Body of pancreas (tissue), 4 donors: Measurements from ENCODE around the gene AUTS2.

Experiments used
- POLR2A ChIP-seq, 3 donors: fragments of 450-650 bp; IDR thresholded peaks; one replicate each; pipeline ENCODE4 v1.6.1; 2016; ENCODE audit warnings: antibody characterized with exemption in 3 of 3, mild to moderate bottlenecking in 2 of 3
- TF ChIP-seq, protein P1 (sequence below), 7 experiments: fragments of 450-650 bp in 4 of 7; fragments of 200-600 bp in 3 of 7; sonication (generic) in 3 of 7; IDR thresholded peaks; one replicate each; pipeline ENCODE4 v1.5.1; 2016 to 2019; ENCODE audit warnings: antibody characterized with exemption in 7 of 7

DNA sequence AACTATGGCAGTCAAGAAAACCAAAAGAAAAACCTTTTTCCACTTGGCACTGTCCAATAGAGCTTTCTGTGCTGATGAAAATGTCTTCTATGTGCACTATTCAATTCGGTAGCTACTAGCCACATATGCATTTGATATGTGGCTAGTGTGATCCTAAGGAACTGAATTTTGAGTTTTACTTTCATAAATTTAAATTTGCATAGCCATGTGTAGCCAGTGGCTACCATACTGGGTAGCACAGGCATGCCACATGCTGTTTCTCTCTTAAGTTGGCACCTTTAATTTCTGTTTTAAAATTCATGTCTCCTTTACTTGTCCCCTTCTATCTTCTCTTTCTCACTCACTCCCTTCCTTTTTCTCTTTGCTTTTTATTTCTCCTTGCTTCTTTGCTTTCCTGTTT, 455.7 kb downstream of the AUTS2 start:
- TF ChIP-seq, protein P1, sequence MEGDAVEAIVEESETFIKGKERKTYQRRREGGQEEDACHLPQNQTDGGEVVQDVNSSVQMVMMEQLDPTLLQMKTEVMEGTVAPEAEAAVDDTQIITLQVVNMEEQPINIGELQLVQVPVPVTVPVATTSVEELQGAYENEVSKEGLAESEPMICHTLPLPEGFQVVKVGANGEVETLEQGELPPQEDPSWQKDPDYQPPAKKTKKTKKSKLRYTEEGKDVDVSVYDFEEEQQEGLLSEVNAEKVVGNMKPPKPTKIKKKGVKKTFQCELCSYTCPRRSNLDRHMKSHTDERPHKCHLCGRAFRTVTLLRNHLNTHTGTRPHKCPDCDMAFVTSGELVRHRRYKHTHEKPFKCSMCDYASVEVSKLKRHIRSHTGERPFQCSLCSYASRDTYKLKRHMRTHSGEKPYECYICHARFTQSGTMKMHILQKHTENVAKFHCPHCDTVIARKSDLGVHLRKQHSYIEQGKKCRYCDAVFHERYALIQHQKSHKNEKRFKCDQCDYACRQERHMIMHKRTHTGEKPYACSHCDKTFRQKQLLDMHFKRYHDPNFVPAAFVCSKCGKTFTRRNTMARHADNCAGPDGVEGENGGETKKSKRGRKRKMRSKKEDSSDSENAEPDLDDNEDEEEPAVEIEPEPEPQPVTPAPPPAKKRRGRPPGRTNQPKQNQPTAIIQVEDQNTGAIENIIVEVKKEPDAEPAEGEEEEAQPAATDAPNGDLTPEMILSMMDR (IDR thresholded peaks at IDR 0.05), result no peak
- TF ChIP-seq POLR2A (IDR thresholded peaks at IDR 0.05), result no peak
